DMS153 treated with DMSO at 0.1 percent for 48 hours (cell line): ENCODE results near the gene DNAJC18.
"Not testable (repeated sequence)": the region's sequence is repeated elsewhere in the genome, so short reads cannot be mapped to it uniquely, and the experiment has no call there.

Experiments
- DNase-seq: peaks from one replicate; lab custom pipeline; 2025; ENCODE audit not compliant: unreplicated experiment; lab: John Stamatoyannopoulos, UW

DNAJC18 gene

GRCh38 chr5:139439013-139439903 is at the start of gene DNAJC18:
Gene DNAJC18 (minus strand): TSS chr5:139439525. CDS start chr5:139439445, 80 bp downstream.
- DNase-seq = peak; percentile 51

GRCh38 chr5:139488260-139488659 is 48.9 kb upstream of the DNAJC18 start:
- DNase-seq = no peak

DNA sequence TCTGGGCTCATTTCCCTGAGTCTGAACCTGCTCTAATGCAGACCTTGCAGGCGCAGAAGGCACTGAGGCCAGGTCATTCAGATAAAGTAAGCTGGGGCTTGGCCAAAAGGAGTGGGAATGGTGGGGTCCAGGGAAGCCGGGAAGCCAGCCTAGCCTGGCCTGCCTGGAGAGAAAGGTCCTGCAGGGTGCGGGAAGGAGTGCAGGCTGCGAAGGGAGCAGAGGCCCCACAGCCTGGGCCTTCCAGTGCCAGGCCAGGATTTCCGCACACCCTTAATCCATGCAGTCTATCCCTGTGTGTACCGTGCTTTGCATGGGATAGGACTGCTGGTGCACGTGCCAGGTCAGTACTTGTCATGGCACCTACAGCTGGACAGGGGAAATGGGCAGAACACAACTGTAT is 46.9 kb upstream of the DNAJC18 start:
- no peak for DNase-seq

DNA sequence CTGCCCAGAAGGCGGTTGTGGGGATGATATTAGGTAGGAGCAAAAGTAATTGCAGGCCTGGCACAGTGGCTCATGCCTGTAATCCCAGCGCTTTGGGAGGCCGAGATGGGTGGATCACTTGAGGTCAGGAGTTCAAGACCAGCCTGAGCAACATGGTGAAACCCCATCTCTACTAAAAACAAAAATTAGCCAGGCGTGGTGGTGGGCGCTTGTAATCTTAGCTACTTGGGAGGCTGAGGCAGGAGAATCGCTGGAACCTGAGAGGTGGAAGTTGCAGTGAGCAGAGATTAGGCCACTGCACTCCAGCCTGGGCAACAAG is 43.5 kb upstream of the DNAJC18 start:
- DNase-seq = not testable (repeated sequence)

DNA sequence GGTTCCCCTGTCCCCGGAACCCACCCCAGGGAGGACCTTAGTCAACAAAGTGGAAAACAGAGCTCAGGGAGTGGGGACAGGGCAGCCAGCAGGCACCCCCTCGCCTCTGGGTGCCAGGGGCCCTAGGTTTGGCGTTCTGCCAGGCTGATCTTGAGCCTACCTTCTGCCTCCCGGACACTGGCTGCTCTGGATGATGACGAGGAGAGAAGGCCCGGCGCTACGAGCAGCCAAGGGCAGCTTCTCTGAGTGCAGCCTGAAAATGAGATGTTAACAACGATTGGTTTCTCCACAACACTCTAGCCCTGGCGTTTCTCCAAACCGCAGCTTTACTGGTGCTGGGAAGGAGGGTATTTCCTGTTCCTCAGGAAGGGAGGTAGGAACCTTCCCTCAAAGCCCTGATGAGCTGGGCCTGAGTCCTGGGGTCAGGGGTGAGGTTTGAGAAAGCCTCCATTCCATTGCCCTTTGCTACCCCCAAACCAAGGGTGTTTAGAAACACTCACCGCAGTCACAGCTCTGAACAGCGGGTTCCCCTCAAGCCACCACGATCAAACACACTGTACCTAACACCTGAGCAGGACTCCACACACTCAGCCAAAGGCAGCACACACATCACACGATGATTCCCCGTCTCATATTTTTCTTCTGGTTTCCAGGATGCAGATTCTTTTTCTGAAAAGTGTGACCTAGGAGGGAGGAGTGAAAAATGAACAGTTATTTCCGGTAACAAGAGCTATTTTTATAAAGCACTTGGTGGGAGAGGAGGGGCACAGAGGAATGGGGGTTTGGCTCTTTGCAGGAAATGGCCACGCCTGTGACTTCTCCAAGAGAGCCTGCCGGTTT is 42.9 kb upstream of the DNAJC18 start, which contains the start of gene STING1:
STING1 (minus strand) TSS at position 709 of the 840 bp plus-strand sequence. CDS start 1,054 bp downstream, outside the sequence.
- DNase-seq = peak; percentile 62

- no peak for DNase-seq
These were observed 42.3 kb upstream of the DNAJC18 start for GRCh38 chr5:139481580-139482049.

GRCh38 chr5:139481122-139481533 is 41.8 kb upstream of the DNAJC18 start:
- no peak for DNase-seq

GRCh38 chr5:139479729-139480128 is 40.4 kb upstream of the DNAJC18 start:
- not testable (repeated sequence) for DNase-seq

GRCh38 chr5:139478657-139479423 is 39.5 kb upstream of the DNAJC18 start:
- DNase-seq = not testable (repeated sequence)

DNA sequence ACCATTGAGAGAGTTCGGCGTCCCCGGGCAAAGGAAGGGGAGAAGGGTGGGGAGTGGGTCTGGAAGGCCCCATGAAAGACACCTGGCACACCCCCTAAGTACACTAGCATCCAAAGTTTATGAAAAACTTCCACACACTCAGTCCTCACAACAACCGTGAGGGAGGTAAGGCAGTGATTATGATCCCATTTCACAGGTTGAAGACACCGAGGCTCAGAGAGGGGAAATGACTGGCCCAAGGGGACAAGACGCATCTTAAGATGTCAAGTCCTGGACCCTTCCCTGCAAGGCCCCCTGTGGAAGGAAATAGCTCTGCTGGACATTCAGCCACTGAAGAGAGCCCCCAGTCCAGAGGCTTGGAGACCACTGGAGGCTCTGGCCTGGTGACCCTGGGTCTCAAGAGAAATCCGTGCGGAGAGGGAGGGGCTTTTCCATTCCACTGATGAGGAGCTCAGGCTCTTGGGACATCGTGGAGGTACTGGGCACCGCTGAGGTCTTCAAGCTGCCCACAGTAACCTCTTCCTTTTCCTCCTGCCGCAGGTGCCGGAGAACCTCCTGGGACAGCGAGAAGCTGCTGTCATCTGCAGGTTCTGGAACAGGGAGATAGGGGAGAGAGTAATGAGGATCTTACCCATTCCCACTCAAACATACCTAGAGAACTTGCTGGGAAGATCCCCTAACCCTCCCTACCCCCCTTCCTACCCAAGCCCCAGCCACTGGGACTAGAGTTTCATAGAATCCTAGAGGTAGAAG is 36.7 kb upstream of the DNAJC18 start:
- no peak for DNase-seq

DNA sequence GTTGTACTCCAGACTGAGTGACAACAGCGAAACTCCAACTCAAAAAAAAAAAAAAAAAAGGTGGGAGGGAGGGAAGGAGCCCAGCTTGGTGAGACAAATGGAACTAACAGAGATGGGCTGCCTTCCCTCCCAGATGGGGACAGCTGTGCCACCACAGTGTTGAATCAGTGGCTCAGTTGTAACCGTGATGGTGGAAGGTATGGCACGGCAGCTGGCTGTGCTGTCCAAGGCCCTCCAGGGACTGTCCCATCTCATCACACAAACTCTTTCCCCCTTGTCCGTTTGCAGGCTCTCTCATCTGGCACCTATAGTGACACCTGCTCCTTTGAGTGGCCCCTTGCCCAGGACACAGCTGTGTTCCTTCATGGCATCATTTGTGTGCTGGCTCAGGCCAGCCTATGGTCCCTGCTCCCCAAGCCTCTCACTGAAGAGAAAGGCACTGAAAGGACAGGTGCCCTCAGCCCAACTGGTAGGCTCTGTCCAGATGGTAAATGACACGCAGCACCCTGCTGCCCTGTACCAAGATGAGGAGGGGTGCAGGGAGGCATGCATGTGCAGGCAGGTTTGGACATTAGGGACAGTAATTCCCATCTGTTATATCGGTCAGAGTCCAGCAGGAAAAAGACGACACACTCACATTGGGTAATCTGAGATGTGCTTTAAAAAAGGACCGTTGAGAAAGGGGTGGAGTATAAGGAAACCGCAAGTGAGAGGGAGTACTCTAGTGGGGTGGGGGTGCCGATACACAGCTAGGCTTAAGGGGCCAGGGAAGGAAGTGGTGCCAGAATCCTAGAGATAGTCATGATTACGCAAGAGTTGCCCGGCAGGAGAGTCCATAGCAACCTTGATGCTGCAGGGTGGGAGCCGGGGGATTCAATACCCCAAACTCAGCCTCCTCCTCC is 35.8 kb upstream of the DNAJC18 start:
- no peak for DNase-seq

DNA sequence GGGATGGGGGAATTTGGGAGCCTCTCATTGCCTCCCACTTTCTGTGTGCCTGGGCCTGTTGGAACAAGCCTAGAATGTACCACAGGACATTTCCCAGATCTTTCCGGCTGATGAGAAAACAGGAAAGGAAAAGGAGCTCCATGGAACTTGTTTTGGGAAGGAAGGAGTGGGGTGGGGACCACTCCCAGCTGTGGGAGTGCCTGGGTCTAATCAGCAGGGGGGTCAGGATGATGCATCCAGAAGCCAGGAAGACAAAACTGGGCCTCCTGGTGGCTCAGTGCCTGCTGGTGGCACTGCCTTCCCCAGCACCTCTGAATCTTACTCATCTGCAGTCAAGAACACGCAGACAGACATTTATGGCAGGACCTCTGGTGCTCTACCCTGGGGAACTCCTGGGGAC is 34.2 kb upstream of the DNAJC18 start:
- no peak for DNase-seq

DNA sequence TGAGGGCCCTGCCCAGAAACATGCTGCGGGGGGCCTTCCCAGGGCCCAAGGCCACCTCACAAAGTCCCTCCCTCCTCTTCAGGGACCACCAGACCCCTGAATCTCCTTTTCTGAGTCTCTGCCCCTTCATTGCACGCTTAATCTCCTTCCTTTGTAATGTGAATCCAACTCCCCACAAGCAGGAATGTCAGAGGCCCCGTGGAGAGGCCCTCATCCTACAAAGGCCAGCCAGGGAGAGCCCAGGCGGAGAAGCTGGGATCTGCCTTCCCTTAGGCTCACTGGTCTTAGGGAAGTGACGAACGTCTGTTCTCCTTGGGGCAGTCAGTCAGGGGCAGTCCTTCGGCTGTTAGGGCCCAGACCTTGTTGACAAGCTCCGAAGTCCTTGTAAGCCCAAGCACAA is 33.8 kb upstream of the DNAJC18 start:
- DNase-seq = no peak

DNA sequence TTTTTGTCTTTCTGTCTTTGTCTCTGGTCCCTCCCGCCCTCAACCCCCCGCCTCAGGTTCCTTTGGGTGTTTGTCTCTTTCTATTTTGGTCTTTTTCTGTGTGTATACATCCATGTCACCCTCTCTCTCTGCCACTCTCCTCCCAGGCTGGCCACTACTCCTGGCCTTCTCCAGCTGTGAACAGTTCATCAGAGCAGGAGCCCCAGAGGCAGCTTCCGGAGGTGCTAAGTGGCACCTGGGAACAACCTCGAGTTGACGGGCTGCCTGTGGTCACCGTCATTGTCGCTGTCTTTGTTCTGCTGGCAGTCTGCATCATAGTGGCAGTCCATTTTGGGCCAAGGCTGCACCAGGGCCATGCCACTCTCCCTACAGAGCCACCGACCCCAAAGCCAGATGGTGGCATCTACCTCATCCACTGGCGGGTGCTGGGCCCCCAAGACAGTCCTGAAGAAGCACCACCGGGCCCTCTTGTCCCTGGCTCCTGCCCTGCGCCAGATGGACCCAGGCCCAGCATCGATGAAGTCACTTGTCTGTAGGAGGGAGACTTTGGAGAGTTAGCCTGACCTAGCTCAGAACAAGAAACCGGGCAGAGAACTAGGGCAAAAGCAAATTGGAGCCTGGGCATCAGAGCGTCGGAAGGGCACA is 33.2 kb upstream of the DNAJC18 start:
- no peak for DNase-seq

- DNase-seq = no peak
These were observed 31.5 kb upstream of the DNAJC18 start, which contains the start of gene SMIM33 for GRCh38 chr5:139470821-139471300. Gene SMIM33 (plus strand): TSS chr5:139471004. CDS start chr5:139471122, 118 bp downstream.

DNA sequence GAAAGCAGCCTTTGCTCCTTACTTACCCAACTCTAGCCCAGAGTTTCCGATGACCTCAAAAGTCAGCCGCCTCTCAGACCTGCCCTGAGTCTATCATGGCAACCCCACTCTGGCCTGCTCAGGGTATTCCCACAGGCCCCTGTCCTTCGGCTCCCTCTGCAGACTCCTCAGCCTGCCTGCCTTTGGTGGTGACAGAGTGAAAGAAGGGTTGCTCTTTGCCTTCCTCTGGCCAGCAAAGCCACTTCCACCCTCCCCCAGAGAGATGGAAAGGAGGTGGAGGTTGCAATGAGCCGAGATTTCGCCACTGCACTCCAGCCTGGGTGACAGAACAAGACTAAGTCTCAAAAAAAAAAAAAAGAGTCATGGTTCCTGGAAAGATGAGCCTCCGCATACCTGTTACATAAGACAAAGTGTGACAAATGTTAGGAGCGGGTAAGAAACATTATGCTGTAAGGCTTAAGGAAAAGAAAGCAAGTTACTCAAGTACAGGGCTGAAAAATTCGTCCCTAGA is 29.2 kb upstream of the DNAJC18 start:
- no peak for DNase-seq

DNA sequence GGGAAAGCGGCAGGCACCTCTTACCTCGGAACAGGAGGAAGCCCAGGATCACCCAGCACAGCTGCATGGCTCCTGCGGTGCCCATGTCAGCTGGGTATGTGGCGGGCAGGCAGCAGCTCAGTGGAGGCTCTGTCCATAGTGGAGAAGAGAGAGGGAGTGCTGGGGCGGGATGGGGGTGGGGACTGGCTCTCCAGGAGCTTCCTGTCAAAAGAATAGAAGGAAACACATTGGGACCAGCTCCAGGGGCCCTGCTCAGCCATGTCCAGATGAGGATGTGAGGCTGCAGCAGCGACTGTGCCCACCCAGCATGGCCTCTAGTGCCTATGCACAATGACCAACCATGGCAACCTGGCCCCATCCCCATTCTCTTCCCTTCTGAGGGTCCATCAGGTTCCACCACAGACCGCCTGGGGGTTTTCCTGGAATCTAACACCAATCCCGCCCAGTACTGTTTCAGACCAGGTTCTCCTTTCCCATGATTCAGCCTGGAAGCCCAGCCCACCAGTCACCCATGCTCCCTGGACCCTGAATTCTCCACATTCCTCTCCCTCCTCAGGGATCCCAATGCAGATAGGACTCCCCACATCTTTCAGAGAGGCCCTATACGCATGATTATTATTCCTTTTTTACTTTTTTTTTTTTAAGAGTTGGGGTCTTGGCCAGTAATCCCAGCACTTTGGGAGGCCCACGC is 23.4 kb upstream of the DNAJC18 start, which contains the start of gene ECSCR:
ECSCR (minus strand) TSS at position 158 of the 691 bp plus-strand sequence; CDS start at position 85, 73 bp downstream.
- DNase-seq = no peak

DNA sequence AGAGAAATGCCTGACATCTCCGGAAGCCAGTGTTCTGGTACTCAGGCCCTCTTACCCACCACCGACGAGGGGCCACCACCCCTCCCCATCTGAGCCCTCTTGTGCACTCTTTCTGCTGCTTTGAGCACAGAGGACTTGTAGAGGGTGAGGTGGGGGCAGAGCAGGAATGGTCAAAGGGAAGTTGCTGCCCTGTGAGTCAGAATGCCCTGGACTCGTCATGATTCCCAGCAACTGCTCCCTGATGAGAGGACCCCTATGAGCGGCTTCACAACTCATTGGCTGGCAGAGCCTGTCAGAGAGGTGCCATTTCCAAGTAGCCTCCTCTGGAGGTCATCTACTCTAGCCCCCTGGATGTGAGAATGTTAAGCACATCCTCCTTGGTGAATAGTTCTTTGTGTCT is 22.4 kb upstream of the DNAJC18 start:
- DNase-seq = no peak
